GM18511 (cell line): ENCODE data around the gene SLAMF8.

Experiments used
- ATAC-seq: cut with Tn5 transposase; IDR thresholded peaks from one replicate; pipeline ENCODE4 v1.9.1; 2021; ENCODE audit warnings: mild to moderate bottlenecking, moderate library complexity; ENCODE audit not compliant: unreplicated experiment

SLAMF8 gene

DNA sequence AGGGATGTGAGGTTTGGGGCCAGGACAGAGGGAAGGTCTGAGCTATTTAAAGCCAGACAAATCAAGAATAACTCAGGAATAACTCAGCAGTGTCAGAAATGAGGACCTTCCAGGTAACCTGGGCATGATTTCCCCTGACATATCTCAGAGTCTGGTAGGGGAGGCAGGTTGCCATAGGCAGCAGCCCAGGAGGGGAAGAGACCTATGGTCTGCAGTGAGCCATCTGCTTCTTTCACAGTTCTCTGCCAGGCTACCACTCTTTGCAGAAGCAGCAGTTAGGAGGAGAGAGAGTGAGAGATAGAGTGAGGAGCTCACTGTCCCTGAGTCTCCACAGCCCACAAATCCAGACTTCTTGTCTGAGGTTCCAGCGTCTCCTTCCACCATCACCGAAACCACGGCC, 42.1 kb downstream of the SLAMF8 start:
- ATAC-seq = no peak

DNA sequence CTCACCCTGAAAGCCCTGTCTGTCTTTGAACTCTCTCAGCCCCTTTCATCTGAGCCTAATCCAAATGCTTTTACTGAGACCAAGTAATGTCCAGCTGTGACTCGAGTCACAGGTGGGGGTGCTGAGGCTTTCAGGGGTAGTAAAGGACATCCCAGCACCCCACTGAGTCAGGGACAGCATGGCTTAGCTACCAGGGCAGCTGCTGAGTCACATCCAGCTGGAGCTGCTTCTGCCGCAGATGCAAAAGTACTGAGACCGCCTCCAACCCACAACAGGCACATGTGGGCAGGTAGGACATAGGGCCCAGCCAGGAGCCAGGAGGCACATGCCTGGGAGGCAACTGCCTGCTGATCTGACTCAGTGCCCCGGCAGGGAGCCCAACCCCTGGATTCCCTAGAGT, 42.5 kb downstream of the SLAMF8 start:
- ATAC-seq = no peak

DNA sequence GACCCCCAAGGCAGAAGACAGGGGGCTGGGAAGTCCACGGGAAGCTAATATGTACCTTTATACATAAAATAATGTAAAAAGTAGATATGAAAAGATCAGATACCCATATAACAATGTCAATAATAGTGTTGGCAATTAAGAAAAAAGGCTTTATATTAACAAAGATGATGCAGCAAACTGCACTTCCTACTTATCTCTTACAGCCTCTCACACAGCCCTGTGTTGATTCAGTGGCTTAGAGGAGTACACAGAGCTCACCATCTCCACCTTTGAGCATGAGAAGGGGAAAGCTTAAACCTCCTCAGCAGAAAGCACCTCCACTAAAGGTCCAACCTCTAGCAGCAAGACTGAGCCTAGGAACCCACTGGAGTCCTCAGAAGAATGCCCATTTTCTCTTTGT, 42.9 kb downstream of the SLAMF8 start:
- no peak for ATAC-seq

DNA sequence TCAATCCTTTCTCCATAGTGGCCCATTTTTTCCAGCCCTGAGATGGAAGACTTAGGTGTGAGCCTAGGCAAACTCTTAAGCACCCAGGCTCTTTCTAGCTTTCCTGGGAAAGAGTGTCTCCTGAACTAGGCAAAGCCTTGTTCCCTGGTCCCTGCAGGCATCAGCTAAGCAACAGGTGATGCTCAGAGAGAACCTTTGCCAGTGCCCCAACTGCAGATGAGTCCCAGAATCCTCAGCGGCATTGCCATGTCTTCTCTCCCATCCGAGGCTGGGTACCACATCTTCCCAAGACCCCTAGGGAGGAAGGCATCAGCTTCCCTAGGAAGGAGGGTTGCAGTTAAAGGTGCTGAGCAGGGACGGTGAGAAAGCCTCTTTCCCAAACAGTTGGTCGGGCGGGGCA, 44.0 kb downstream of the SLAMF8 start:
- no peak for ATAC-seq

DNA sequence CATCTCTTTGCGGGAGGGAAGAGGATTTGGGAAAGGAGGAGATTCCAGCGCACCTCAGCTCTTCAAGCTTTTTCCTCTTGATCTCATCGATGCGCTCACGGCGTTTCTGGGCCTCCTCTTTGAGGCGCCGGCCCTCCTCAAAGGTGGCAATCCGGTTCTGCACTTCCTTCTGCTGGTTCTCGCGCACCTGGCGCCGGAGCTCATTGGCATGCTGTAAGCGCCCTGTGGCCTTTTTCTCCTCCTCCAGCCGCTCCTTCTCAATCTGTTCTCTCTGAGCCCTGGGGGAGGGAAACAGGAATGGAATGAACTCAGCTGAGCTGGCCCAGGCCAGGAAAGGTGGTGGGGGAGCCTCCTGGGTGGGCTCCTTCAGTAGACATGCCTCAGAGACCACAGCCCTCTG, 46.2 kb downstream of the SLAMF8 start:
- ATAC-seq = no peak

DNA sequence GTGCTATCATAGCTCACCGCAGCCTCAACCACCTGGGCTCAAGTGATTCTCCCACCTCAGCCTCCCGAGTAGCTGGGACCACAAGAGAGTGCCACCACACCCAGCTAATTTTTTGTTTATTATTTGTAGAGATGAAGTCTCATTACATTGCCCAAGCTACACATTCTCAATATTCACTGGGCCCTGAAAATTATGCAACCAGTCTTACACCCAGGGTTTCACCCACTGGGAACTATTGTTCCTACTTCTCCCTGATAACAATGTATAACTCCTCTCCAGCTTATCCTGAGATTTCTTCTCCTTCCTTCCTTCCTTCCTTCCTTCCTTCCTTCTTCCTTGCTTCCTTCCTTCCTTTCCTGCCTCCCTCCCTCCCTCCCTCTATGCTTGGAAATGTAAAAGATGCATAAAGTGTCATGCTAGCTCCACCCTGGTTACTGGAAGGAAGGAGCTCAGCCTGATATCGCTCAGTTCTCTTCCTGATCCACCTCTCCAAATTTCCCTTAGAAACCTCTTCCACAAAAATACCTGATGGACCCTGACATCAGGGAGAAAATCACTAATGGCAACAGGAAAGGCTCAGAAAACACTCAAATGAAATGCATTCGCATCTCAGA, 47.0 kb downstream of the SLAMF8 start:
- ATAC-seq = no peak

DNA sequence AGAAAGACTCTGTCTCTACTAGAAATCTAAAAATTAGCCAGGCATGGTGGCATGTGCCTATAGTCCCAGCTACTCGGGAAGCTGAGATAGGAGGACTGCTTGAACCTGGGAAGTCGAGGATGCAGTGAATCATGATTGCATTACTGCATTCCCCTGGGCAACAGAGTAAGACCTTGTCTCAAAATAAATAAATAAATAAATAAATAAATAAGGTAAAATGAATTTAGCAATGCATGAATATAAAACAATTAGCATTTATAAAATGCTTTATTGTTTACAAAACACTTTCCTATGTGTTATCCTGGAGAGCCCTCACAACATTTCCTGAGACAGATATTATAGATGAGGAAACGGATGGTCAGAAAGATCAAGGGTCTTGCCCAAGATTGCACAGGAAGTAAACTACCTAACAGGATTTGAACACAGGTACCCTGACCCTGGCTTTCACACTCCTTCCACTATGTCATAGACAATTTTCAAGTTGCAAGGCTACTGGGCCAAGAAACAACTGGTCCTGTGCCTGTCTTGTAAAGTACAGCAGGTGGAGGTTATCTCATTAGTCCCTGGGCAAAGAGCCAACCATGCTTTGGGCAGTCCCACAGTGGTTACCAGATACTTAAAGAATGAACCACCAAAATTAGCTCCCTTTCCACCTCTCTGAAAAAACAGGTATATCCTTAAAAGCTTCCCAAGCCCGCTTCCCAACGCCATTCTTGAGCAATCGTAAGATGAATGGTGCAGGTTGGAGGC, 51.2 kb downstream of the SLAMF8 start:
- no peak for ATAC-seq

DNA sequence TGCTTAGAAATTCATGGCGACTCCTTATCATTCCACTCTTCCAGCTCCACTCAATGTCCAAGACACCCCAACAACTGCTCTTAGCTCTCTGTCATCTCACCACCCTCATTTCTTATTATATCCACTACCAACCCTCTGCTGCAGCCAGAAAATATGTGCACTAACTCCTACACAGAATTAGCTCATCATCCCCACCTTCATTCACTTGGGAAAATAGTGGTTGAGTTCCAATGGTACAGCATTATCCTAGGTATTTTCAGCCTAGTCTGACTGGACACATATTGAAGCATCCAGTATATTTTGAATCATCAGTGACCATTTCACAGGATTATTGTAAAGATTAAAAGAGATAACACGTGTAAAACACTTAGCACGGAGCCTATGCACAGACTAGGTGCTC, 52.5 kb downstream of the SLAMF8 start:
- ATAC-seq = no peak

DNA sequence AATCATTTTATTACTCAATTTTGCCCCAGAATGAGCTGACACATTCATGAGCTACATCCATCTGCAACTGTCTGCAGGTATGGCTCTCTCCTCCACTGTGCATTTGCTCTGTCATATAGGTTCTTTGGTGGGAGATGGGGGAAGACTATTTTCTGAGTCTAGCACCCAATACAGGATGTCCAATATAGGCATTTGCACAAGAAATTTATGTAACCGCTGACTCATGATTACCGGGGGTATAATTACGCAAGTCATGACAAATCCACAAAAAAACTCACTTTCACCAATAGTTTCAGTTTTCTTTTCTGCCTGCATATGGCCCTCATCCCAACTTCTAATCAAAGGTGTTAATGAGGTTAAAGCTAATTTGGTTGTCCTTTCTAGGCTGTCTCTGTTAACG, 53.3 kb downstream of the SLAMF8 start:
- no peak for ATAC-seq

DNA sequence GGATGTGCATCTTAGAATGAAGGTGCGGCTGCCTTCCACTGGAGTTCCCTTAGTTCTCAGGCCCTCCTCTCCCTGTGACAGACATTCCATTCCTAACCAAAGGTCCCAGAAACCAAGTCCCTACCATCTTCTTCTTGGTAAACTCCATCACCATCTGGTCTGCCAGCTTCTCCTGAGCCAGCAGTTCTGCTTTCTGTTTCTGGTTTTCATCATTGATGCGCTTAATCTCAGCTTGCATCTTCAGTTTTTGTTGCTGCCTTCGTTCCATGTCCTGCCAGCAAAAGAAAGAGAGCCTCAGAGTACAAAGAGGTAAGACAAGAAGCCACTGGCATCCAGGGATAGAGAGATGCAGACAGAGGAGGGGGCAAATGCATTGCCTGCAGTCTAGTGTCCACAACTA, 53.8 kb downstream of the SLAMF8 start:
- no peak for ATAC-seq

DNA sequence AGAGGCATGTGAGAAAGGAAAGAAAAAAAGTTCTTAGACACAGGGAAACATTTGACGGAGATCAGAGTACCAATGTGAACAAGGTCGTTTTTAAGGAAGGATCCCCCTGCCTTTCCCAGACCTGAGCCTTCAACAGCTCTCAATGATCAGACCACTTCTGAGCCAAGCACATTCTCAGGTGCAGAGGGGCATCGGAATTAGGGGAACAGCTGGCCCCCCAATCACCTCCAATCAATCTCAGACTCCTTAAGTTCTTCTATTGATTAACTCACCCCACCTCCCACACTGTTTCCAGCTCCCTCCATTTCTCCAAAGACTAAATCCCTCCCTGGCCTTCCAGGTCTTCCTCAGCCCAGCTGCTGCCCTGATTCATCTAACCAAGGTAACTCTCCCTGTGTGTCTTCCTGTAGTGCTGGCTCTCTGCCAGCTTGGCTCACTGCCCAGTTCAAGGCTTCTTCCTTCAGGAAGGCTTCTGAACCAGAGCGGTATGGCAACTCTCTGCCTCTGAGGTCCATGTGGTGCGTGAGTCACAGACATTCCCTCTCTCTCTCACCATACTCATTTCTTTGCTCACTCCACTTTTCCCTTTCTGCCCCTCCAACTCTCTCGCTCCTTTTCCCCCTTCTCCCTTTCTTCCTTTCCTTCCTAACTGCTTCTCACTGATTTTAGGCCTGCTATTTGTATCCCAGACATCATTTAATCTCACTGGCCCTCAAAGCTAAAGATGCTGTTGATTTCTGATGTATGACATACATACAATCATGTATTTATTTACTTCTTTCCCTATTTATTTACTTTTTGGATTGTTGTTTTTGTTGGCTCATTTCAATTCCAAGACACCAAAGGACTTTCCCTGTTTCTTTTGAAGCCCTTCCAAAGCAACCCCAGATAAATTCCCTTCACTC, 55.2 kb downstream of the SLAMF8 start:
- ATAC-seq = no peak

DNA sequence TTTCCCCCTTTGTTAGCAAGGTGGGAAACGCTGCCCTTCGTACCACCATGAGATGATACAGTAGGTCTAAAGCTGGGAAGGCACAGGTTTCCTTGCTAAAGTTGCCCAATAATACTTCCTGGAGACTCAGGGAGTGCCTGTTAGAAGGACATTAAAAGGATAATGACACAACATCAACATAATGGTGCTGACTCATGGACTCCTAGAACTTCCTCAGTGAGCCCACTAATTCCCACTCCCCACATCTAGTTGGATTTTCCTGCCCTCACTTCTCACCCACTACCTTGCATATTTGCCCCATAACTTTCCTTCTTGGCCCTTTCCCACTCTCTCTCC, 55.8 kb downstream of the SLAMF8 start:
- no peak for ATAC-seq

DNA sequence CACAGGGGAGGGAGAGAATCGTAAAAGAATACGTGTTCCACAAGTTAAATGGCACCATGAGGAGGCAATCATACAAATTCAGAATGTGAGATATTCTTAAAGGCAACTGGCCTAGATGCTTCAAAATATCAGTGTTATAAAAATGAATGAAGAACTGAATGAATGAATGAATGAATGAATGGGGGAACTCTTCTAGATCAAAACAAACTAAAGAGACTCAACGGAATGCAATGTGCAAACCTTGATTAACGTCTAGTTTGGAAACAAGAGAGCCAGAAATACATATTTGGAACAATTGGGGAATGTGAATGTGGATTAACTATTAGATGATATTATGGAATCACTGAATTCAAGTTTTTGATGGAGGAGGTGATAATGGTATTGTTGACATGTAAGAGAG, 56.5 kb downstream of the SLAMF8 start:
- ATAC-seq = no peak

DNA sequence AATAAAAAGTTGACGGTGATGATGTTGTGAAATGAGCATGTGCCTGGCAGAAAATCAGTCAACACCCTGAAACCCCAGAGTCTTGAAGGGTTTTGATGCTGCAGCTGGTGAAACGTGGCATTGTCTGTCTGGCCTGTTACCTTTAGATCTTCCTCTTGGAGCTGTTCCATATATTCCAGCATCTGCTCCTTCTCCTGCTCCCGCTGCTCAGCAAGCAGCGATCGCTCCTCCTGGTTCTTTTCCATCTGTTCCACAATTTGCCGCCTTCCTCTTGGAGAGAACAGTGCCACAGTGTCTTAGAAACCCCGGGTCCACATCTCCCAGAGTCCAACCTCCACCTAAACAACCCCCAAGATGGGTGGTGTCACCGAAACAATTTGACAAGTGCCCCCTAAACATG, 57.6 kb downstream of the SLAMF8 start:
- no peak for ATAC-seq
